Stomach (tissue), 19 donors: ENCODE data around the gene SH3GLB2. TPM values are rescaled to one million over a fixed set of nuclear protein-coding genes. Genes with fewer than 3 reads are reported as not detected.

Experiments used
- DNase-seq, 2 donors: peaks; one replicate each; pipeline versions ENCODE4 v3.0.0 to v3.0.0-alpha.2; 2013 to 2019
- H3K27ac ChIP-seq, 5 donors: fragments of 200-600 bp in 4 of 5; sonication (generic) in 4 of 5; one replicate each; pipeline ENCODE4 v1.5.1; 2013 to 2019; ENCODE audit warnings: mild to moderate bottlenecking in 1 of 5, moderate library complexity in 1 of 5
- H3K27me3 ChIP-seq, 3 donors: fragments of 200-600 bp; sonication (generic); one replicate each; pipeline ENCODE4 v1.5.1; 2017 to 2019; ENCODE audit warnings: mixed run types in 1 of 3
- H3K36me3 ChIP-seq, 4 donors: fragments of 200-600 bp; sonication (generic); 1 replicate in 3 of 4; 2 replicates in 1 of 4; pipeline ENCODE4 v1.5.1; 2016 to 2019
- H3K4me1 ChIP-seq, 4 donors: fragments of 200-600 bp; sonication (generic); one replicate each; pipeline ENCODE4 v1.5.1; 2016 to 2019
- H3K4me3 ChIP-seq, 4 donors: fragments of 200-600 bp; sonication (generic) in 3 of 4; one replicate each; pipeline ENCODE4 v1.5.1; 2016 to 2019; ENCODE audit warnings: mild to moderate bottlenecking in 1 of 4
- H3K9me3 ChIP-seq, 4 donors: fragments of 200-600 bp; sonication (generic); one replicate each; pipeline ENCODE4 v1.5.1; 2016 to 2019
- CTCF ChIP-seq, 7 experiments: fragments of 450-650 bp in 4 of 7; fragments of 200-600 bp in 3 of 7; sonication (generic) in 3 of 7; IDR thresholded peaks; one replicate each; pipeline ENCODE4 v1.5.1; 2016 to 2019; ENCODE audit warnings: antibody characterized with exemption in 7 of 7, control low read depth in 2 of 7, mild to moderate bottlenecking in 1 of 7
- EP300 ChIP-seq: sonication (generic); formaldehyde crosslinking; IDR thresholded peaks from one replicate; pipeline ENCODE4 v1.6.1; 2017; ENCODE audit warnings: antibody characterized with exemption
- POLR2A ChIP-seq, 4 donors: fragments of 450-650 bp; IDR thresholded peaks; one replicate each; pipeline ENCODE4 v1.6.1; 2016; ENCODE audit warnings: antibody characterized with exemption in 4 of 4, control low read depth in 2 of 4, mild to moderate bottlenecking in 1 of 4, moderate library complexity in 1 of 4
- POLR2AphosphoS5 ChIP-seq, 3 donors: sonication (generic); formaldehyde crosslinking; IDR thresholded peaks; one replicate each; pipeline ENCODE4 v1.6.1; 2016; ENCODE audit warnings: antibody characterized with exemption in 3 of 3
- WGBS, 5 donors: extraction: QIAGEN DNeasy Blood & Tissue Kit in 3 of 5; methylation state at CpG; one replicate each; pipeline versions ENCODE4 v1.1.5 to v1.1.7; 2013 to 2018; 5-methylcytosine and 5-hydroxymethylcytosine counted together
- intact Hi-C: fragments of 100-400 bp; cut with DNase I; formaldehyde crosslinking; loops from one replicate; pipeline ENCODE4 v1.15.1; 2023; ENCODE audit warnings: low total_unique reads
- long read RNA-seq, 10 donors: transcript quantifications; one replicate each; lab custom pipeline, GENCODE V29; 2026
- polyA plus RNA-seq, 3 donors: library from polyadenylated mRNA; stranded (reverse); fragments of 200-250 nt; gene quantifications; one replicate each; pipeline ENCODE4 v1.2.3, GENCODE V29; 2013
- total RNA-seq, 5 donors: library from RNA; depleted of rRNA; stranded (reverse); fragments of >200 nt; gene quantifications; one replicate each; pipeline versions ENCODE4 v1.1.0 to v1.2.3, GENCODE V29; 2014 to 2016
- donor health status: healthy with polysubstance abuse.
- donor health status: Bipolar disorder and iron deficiency.
- donor health status: healthy.

The SH3GLB2 gene
- total RNA-seq, result 100 to 1,000 TPM in 4 of 5 donors, 10 to 100 TPM in 1; 50.5 to 408 (median 138) TPM
- 100 to 1,000 TPM in 2 of 3 donors, 10 to 100 TPM in 1; 58.2 to 113 (median 102) TPM for polyA plus RNA-seq
- long read RNA-seq, donor 1, transcript SH3GLB2-203 (11 exons, 2,982 nt), result major isoform, 5 of 5 reads
- long read RNA-seq, donor 1, partial matches to known transcripts, result 0 of 5 reads
- long read RNA-seq, donor 1, other reads (novel, unspliced or antisense), result 0 of 5 reads
- long read RNA-seq, donor 2, full-length matches to known transcripts, result 12 of 12 reads
- long read RNA-seq, donor 2, partial matches to known transcripts, result 0 of 12 reads
- long read RNA-seq, donor 2, other reads (novel, unspliced or antisense), result 0 of 12 reads
- long read RNA-seq, donor 3, transcript SH3GLB2-203 (11 exons, 2,982 nt), result major isoform, 10 of 10 reads
- long read RNA-seq, donor 3, partial matches to known transcripts, result 0 of 10 reads
- long read RNA-seq, donor 3, other reads (novel, unspliced or antisense), result 0 of 10 reads
- long read RNA-seq, donor 4, full-length matches to known transcripts, result 3 of 3 reads
- long read RNA-seq, donor 4, partial matches to known transcripts, result 0 of 3 reads
- long read RNA-seq, donor 4, other reads (novel, unspliced or antisense), result 0 of 3 reads
- long read RNA-seq, donor 5, full-length matches to known transcripts, result 15 of 15 reads
- long read RNA-seq, donor 5, partial matches to known transcripts, result 0 of 15 reads
- long read RNA-seq, donor 5, other reads (novel, unspliced or antisense), result 0 of 15 reads
- long read RNA-seq, donor 6, full-length matches to known transcripts, result 48 of 67 reads
- long read RNA-seq, donor 6, partial matches to known transcripts, result 19 of 67 reads
- long read RNA-seq, donor 6, other reads (novel, unspliced or antisense), result 0 of 67 reads
- long read RNA-seq, donor 7, full-length matches to known transcripts, result 19 of 24 reads
- long read RNA-seq, donor 7, partial matches to known transcripts, result 5 of 24 reads
- long read RNA-seq, donor 7, other reads (novel, unspliced or antisense), result 0 of 24 reads
- long read RNA-seq, donor 8, full-length matches to known transcripts, result 15 of 15 reads
- long read RNA-seq, donor 8, partial matches to known transcripts, result 0 of 15 reads
- long read RNA-seq, donor 8, other reads (novel, unspliced or antisense), result 0 of 15 reads
- long read RNA-seq, donor 9, transcript SH3GLB2-203 (11 exons, 2,982 nt), result major isoform, 6 of 13 reads
- long read RNA-seq, donor 9, partial matches to known transcripts, result 7 of 13 reads
- long read RNA-seq, donor 9, other reads (novel, unspliced or antisense), result 0 of 13 reads
- long read RNA-seq, donor 10, full-length matches to known transcripts, result 5 of 5 reads
- long read RNA-seq, donor 10, partial matches to known transcripts, result 0 of 5 reads
- long read RNA-seq, donor 10, other reads (novel, unspliced or antisense), result 0 of 5 reads

GRCh38 chr9:129028192-129028966, at the start of gene SH3GLB2:
TSS of gene SH3GLB2 (minus strand) at chr9:129028331. CDS start at chr9:129028154, 177 bp downstream.
- intact Hi-C loops, result no loop called here
- TF ChIP-seq POLR2AphosphoS5 (IDR thresholded peaks at IDR 0.05) (peak in 2 of 3 donors; percentile 14 to 51), EP300 (no peak), POLR2A (IDR thresholded peaks at IDR 0.05) (no peak), CTCF (IDR thresholded peaks at IDR 0.05) (peak in 5 of 7 experiments; percentile 48 to 91 (median 88))
- peak; percentile 95 to 98 for DNase-seq
- WGBS, 5 donors, result 2 to 4% (median 3%) methylated on average over 14 to 60 of the region's 60 CpGs
- peak within 1 kb of the TSS; percentile 71 to 87 (median 84) for H3K4me3 ChIP-seq
- H3K4me1 ChIP-seq, result peaks cover 29 to 45% (median 42%) of the 10 kb centered on the region in 4 donors
- no peaks in the 10 kb centered on the region for H3K9me3 ChIP-seq
- H3K36me3 ChIP-seq, result no peaks in the 10 kb centered on the region
- H3K27me3 ChIP-seq, result no peaks in the 10 kb centered on the region
- peak within 1 kb of the TSS; percentile 87 to 95 (median 88) for H3K27ac ChIP-seq

- WGBS, 5 donors, result 36 to 68% (median 49%) methylated on average over 10 of the region's 10 CpGs
- intact Hi-C loops, result no loop called here
- Histone ChIP-seq H3K9me3 (no peaks in the 10 kb centered on the region), H3K27ac (peak overlapping the region; percentile 64 to 81 (median 73)), H3K4me3 (no peak overlapping the region), H3K36me3 (no peaks in the 10 kb centered on the region), H3K4me1 (peaks cover 15 to 39% (median 32%) of the 10 kb centered on the region in 4 donors), H3K27me3 (no peaks in the 10 kb centered on the region)
- peak; percentile 64 to 65 for DNase-seq
- TF ChIP-seq POLR2A (IDR thresholded peaks at IDR 0.05), result no peak
- peak in 2 of 3 donors; percentile 29 to 68 for TF ChIP-seq POLR2AphosphoS5 (IDR thresholded peaks at IDR 0.05)
- TF ChIP-seq EP300, result no peak
Observed at GRCh38 chr9:129077236-129077635, 49.1 kb upstream of the SH3GLB2 start.

GRCh38 chr9:129076640-129077037, 48.5 kb upstream of the SH3GLB2 start:
- intact Hi-C loops, result no loop called here
- H3K36me3 ChIP-seq, result peaks cover 0 to 1% (median under 1%) of the 10 kb centered on the region in 4 donors
- H3K27ac ChIP-seq, result peak overlapping the region; percentile 64 to 81 (median 73)
- 89 to 93% (median 92%) methylated on average over 11 of the region's 11 CpGs for WGBS, 5 donors
- H3K27me3 ChIP-seq, result no peaks in the 10 kb centered on the region
- no peaks in the 10 kb centered on the region for H3K9me3 ChIP-seq
- DNase-seq, result no peak
- H3K4me1 ChIP-seq, result peaks cover 9 to 38% (median 29%) of the 10 kb centered on the region in 4 donors
- no peak overlapping the region for H3K4me3 ChIP-seq
- TF ChIP-seq POLR2A (IDR thresholded peaks at IDR 0.05) (no peak), EP300 (no peak), CTCF (IDR thresholded peaks at IDR 0.05) (no peak), POLR2AphosphoS5 (IDR thresholded peaks at IDR 0.05) (no peak)
